ENCODE measurements around the gene SLC24A3. TPM values are rescaled to one million over a fixed set of nuclear protein-coding genes. Genes with fewer than 3 reads are reported as not detected.

SLC24A3 gene
- polyA plus RNA-seq, 4 donors: 1.6 to 4.0 (median 3.8) TPM; not detected in 1

DNA sequence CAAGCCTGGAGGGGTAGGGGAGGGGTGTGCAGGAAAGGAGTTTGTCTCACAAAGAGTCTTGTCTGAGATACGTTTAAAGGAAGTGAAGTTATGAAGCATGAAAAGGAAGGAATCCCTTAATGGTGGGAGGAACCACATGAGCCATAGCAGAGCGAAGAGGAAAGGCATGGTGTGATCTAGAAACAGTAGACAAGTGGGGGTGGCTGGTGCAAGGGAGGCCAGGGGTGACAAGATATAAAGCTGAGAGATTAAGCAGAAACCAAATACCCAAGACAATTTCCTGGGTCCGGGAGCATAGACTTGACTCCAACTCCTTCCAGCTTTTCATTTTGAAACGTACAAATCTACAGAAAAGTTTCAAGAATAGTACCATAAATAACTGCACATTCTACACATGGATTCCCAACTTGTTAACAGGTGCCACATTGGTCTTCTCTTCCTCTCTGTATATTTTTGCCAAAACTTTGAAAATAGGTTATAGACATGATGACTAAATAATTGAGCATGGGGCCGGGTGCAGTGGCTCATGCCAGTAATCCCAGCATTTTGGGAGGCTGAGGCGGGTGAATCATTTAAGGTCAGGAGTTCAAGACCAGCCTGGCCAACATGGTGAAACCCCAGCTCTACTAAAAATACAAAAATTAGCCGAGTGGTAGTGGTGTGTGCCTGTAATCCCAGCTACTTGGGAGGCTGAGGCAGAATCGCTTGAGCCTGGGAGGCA, 211.6 kb downstream of the SLC24A3 start:
- FAIRE-seq (no peak), DNase-seq (no peak)
- no peak overlapping the region for H3K4me3 ChIP-seq (ENCODE audit: low read depth in 1 of 3, low read length in 3 of 3)
- H3K9me3 ChIP-seq (ENCODE audit: control insufficient read depth in 2 of 2, insufficient read depth in 1 of 2, low read depth in 1 of 2, low read length in 1 of 2): no peaks in the 10 kb centered on the region
- WGBS, 3 donors: 65 to 73% (median 71%) methylated on average over 8 of the region's 8 CpGs
- H3K27me3 ChIP-seq (ENCODE audit: control insufficient read depth in 3 of 3, insufficient read depth in 3 of 3, low read length in 3 of 3): peaks cover 0 to 4% (median 0%) of the 10 kb centered on the region in 3 donors
- no peaks in the 10 kb centered on the region for H3K36me3 ChIP-seq (ENCODE audit: control insufficient read depth in 3 of 3, insufficient read depth in 2 of 3, low read depth in 1 of 3, low read length in 3 of 3)
- H3K27ac ChIP-seq (ENCODE audit: low read depth in 1 of 3, low read length in 2 of 3): no peak overlapping the region
- no peaks in the 10 kb centered on the region for H3K4me1 ChIP-seq (ENCODE audit: control insufficient read depth in 3 of 3, insufficient read depth in 2 of 3, low read depth in 1 of 3, low read length in 2 of 3)

- no peak for DNase-seq
- WGBS, 3 donors: 75 to 76% (median 75%) methylated on average over 3 of the region's 3 CpGs
Measured at GRCh38 chr20:19426356-19426755, 213.9 kb downstream of the SLC24A3 start.

DNA sequence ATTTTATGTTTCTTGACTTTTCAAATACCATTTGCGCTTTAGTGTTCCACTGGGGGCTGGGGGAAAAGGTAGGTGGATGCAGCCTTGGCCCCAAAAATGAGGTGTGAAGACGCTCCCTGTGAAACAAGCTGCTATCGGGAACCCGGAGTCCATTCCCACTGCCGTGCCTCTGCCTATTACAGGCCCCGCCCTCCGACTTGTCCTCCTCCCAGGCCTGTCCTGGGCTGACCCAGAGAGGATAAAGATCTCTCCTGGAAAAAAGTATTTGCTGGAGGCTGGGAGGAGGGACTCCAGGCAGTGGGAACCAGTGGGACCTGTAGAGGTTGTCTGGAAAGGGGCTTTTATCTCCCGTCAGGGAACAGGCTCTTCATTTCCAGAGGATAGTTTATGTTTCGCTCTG, 215.0 kb downstream of the SLC24A3 start:
- Histone ChIP-seq H3K4me1 (ENCODE audit: control insufficient read depth in 3 of 3, insufficient read depth in 2 of 3, low read depth in 1 of 3, low read length in 2 of 3) (no peaks in the 10 kb centered on the region), H3K27me3 (ENCODE audit: control insufficient read depth in 3 of 3, insufficient read depth in 3 of 3, low read length in 3 of 3) (peaks cover 0 to 4% (median 0%) of the 10 kb centered on the region in 3 donors), H3K27ac (ENCODE audit: low read depth in 1 of 3, low read length in 2 of 3) (no peak overlapping the region), H3K4me3 (ENCODE audit: low read depth in 1 of 3, low read length in 3 of 3) (no peak overlapping the region), H3K36me3 (ENCODE audit: control insufficient read depth in 3 of 3, insufficient read depth in 2 of 3, low read depth in 1 of 3, low read length in 3 of 3) (no peaks in the 10 kb centered on the region), H3K9me3 (ENCODE audit: control insufficient read depth in 2 of 2, insufficient read depth in 1 of 2, low read depth in 1 of 2, low read length in 1 of 2) (no peaks in the 10 kb centered on the region)
- WGBS, 3 donors: 37 to 59% (median 52%) methylated on average over 9 of the region's 9 CpGs
- DNase-seq (no peak), FAIRE-seq (no peak)

More at GRCh38 chr20:19426356-19426755, 213.9 kb downstream of the SLC24A3 start:
- Histone ChIP-seq H3K36me3 (ENCODE audit: control insufficient read depth in 3 of 3, insufficient read depth in 2 of 3, low read depth in 1 of 3, low read length in 3 of 3) (no peaks in the 10 kb centered on the region), H3K9me3 (ENCODE audit: control insufficient read depth in 2 of 2, insufficient read depth in 1 of 2, low read depth in 1 of 2, low read length in 1 of 2) (no peaks in the 10 kb centered on the region), H3K27me3 (ENCODE audit: control insufficient read depth in 3 of 3, insufficient read depth in 3 of 3, low read length in 3 of 3) (peaks cover 0 to 4% (median 0%) of the 10 kb centered on the region in 3 donors), H3K4me1 (ENCODE audit: control insufficient read depth in 3 of 3, insufficient read depth in 2 of 3, low read depth in 1 of 3, low read length in 2 of 3) (no peaks in the 10 kb centered on the region), H3K27ac (ENCODE audit: low read depth in 1 of 3, low read length in 2 of 3) (no peak overlapping the region), H3K4me3 (ENCODE audit: low read depth in 1 of 3, low read length in 3 of 3) (no peak overlapping the region)
- no peak for FAIRE-seq

GRCh38 chr20:19427913-19428312, 215.5 kb downstream of the SLC24A3 start:
- H3K9me3 ChIP-seq (ENCODE audit: control insufficient read depth in 2 of 2, insufficient read depth in 1 of 2, low read depth in 1 of 2, low read length in 1 of 2): no peaks in the 10 kb centered on the region
- peaks cover 0 to 4% (median 0%) of the 10 kb centered on the region in 3 donors for H3K27me3 ChIP-seq (ENCODE audit: control insufficient read depth in 3 of 3, insufficient read depth in 3 of 3, low read length in 3 of 3)
- H3K4me3 ChIP-seq (ENCODE audit: low read depth in 1 of 3, low read length in 3 of 3): no peak overlapping the region
- FAIRE-seq (no peak), DNase-seq (no peak)
- H3K4me1 ChIP-seq (ENCODE audit: control insufficient read depth in 3 of 3, insufficient read depth in 2 of 3, low read depth in 1 of 3, low read length in 2 of 3): no peaks in the 10 kb centered on the region
- 47 to 62% (median 56%) methylated on average over 7 of the region's 7 CpGs for WGBS, 3 donors
- H3K36me3 ChIP-seq (ENCODE audit: control insufficient read depth in 3 of 3, insufficient read depth in 2 of 3, low read depth in 1 of 3, low read length in 3 of 3): no peaks in the 10 kb centered on the region
- no peak overlapping the region for H3K27ac ChIP-seq (ENCODE audit: low read depth in 1 of 3, low read length in 2 of 3)

DNA sequence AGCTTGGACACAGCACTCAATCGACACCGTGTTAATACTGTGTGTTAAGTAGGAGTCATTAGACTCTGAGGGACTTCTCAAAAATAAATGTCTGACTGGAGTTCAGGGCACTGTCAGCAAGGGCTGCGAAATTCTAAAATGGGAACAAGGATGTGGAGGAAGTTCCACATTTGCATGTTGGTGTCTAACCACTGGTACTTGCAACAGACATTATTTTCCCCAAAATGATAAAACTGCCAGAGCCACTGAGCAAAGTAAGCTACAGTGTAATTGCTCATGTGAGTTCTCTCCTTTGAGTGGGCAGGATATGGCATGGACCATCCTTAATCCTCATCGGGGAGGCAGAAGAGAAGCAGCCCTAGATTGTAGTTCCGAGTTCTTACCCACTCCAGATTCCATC, 215.9 kb downstream of the SLC24A3 start:
- Histone ChIP-seq H3K27ac (ENCODE audit: low read depth in 1 of 3, low read length in 2 of 3) (no peak overlapping the region), H3K27me3 (ENCODE audit: control insufficient read depth in 3 of 3, insufficient read depth in 3 of 3, low read length in 3 of 3) (peaks cover 0 to 4% (median 0%) of the 10 kb centered on the region in 3 donors), H3K9me3 (ENCODE audit: control insufficient read depth in 2 of 2, insufficient read depth in 1 of 2, low read depth in 1 of 2, low read length in 1 of 2) (no peaks in the 10 kb centered on the region), H3K36me3 (ENCODE audit: control insufficient read depth in 3 of 3, insufficient read depth in 2 of 3, low read depth in 1 of 3, low read length in 3 of 3) (no peaks in the 10 kb centered on the region), H3K4me1 (ENCODE audit: control insufficient read depth in 3 of 3, insufficient read depth in 2 of 3, low read depth in 1 of 3, low read length in 2 of 3) (no peaks in the 10 kb centered on the region), H3K4me3 (ENCODE audit: low read depth in 1 of 3, low read length in 3 of 3) (no peak overlapping the region)
- FAIRE-seq (no peak), DNase-seq (no peak)
- WGBS, 3 donors: 70 to 82% (median 74%) methylated on average over 5 of the region's 5 CpGs

- peaks cover 0 to 4% (median 0%) of the 10 kb centered on the region in 3 donors for H3K27me3 ChIP-seq (ENCODE audit: control insufficient read depth in 3 of 3, insufficient read depth in 3 of 3, low read length in 3 of 3)
- WGBS, 3 donors: 57 to 70% (median 60%) methylated on average over 7 of the region's 7 CpGs
- no peak overlapping the region for H3K4me3 ChIP-seq (ENCODE audit: low read depth in 1 of 3, low read length in 3 of 3)
- DNase-seq: no peak
- H3K27ac ChIP-seq (ENCODE audit: low read depth in 1 of 3, low read length in 2 of 3): no peak overlapping the region
- H3K9me3 ChIP-seq (ENCODE audit: control insufficient read depth in 2 of 2, insufficient read depth in 1 of 2, low read depth in 1 of 2, low read length in 1 of 2): no peaks in the 10 kb centered on the region
- no peak for FAIRE-seq
- no peaks in the 10 kb centered on the region for H3K4me1 ChIP-seq (ENCODE audit: control insufficient read depth in 3 of 3, insufficient read depth in 2 of 3, low read depth in 1 of 3, low read length in 2 of 3)
- no peaks in the 10 kb centered on the region for H3K36me3 ChIP-seq (ENCODE audit: control insufficient read depth in 3 of 3, insufficient read depth in 2 of 3, low read depth in 1 of 3, low read length in 3 of 3)
Measured at GRCh38 chr20:19429538-19429937, 217.1 kb downstream of the SLC24A3 start.

GRCh38 chr20:19430641-19431315, 218.3 kb downstream of the SLC24A3 start:
- 79 to 84% (median 83%) methylated on average over 5 of the region's 5 CpGs for WGBS, 3 donors
- FAIRE-seq: no peak

DNA sequence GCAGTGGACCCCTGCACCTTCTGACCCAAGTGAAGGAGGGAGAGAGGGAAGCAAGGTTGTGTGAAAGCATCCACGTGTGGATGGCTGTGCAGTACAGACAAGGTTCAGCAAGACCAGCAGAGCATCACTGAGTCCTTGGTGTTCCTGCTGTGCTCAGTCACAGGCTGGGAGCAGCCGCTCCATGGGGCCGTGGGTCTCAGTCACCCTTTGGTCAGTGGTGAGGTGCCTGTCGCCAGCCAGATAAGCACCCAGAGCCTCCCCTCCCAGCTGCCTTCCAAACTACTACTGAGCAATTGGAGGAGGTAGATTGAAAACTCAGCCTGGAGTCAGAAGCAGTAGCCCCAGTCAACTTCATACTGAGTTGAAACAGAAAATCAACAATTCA, 218.9 kb downstream of the SLC24A3 start:
- DNase-seq: no peak
- Histone ChIP-seq H3K9me3 (ENCODE audit: control insufficient read depth in 2 of 2, insufficient read depth in 1 of 2, low read depth in 1 of 2, low read length in 1 of 2) (no peaks in the 10 kb centered on the region), H3K36me3 (ENCODE audit: control insufficient read depth in 3 of 3, insufficient read depth in 2 of 3, low read depth in 1 of 3, low read length in 3 of 3) (no peaks in the 10 kb centered on the region), H3K27me3 (ENCODE audit: control insufficient read depth in 3 of 3, insufficient read depth in 3 of 3, low read length in 3 of 3) (peaks cover 0 to 4% (median 0%) of the 10 kb centered on the region in 3 donors), H3K4me3 (ENCODE audit: low read depth in 1 of 3, low read length in 3 of 3) (no peak overlapping the region), H3K27ac (ENCODE audit: low read depth in 1 of 3, low read length in 2 of 3) (no peak overlapping the region), H3K4me1 (ENCODE audit: control insufficient read depth in 3 of 3, insufficient read depth in 2 of 3, low read depth in 1 of 3, low read length in 2 of 3) (no peaks in the 10 kb centered on the region)
- no peak for FAIRE-seq
- 54 to 76% (median 55%) methylated on average over 4 of the region's 4 CpGs for WGBS, 3 donors

More at GRCh38 chr20:19430641-19431315, 218.3 kb downstream of the SLC24A3 start:
- H3K27me3 ChIP-seq (ENCODE audit: control insufficient read depth in 3 of 3, insufficient read depth in 3 of 3, low read length in 3 of 3): peaks cover 0 to 4% (median 0%) of the 10 kb centered on the region in 3 donors
- no peak for DNase-seq
- no peak overlapping the region for H3K27ac ChIP-seq (ENCODE audit: low read depth in 1 of 3, low read length in 2 of 3)
- H3K4me3 ChIP-seq (ENCODE audit: low read depth in 1 of 3, low read length in 3 of 3): no peak overlapping the region
- no peaks in the 10 kb centered on the region for H3K36me3 ChIP-seq (ENCODE audit: control insufficient read depth in 3 of 3, insufficient read depth in 2 of 3, low read depth in 1 of 3, low read length in 3 of 3)
- H3K9me3 ChIP-seq (ENCODE audit: control insufficient read depth in 2 of 2, insufficient read depth in 1 of 2, low read depth in 1 of 2, low read length in 1 of 2): no peaks in the 10 kb centered on the region
- no peaks in the 10 kb centered on the region for H3K4me1 ChIP-seq (ENCODE audit: control insufficient read depth in 3 of 3, insufficient read depth in 2 of 3, low read depth in 1 of 3, low read length in 2 of 3)
